GM18951 (cell line): ENCODE results near the gene TEDC1.
"Not testable (repeated sequence)": the region's sequence is repeated elsewhere in the genome, so short reads cannot be mapped to it uniquely, and the experiment has no call there.

ENCODE experiments used
- POLR2A ChIP-seq: IDR thresholded peaks from 4 replicates; pipeline ENCODE4 v1.6.1; 2011; ENCODE audit warnings: mild to moderate bottlenecking; ENCODE audit not compliant: insufficient read length, insufficient read depth; ENCODE audit errors: extremely low read depth
- in situ Hi-C: fragments of 300-500 bp; cut with MboI; formaldehyde crosslinking; loops from one replicate; pipeline ENCODE4 v1.12.0; 2022; ENCODE audit warnings: low sequenced_read_pairs, mixed read lengths, inconsistent platforms; ENCODE audit not compliant: unreplicated experiment

The TEDC1 gene

DNA sequence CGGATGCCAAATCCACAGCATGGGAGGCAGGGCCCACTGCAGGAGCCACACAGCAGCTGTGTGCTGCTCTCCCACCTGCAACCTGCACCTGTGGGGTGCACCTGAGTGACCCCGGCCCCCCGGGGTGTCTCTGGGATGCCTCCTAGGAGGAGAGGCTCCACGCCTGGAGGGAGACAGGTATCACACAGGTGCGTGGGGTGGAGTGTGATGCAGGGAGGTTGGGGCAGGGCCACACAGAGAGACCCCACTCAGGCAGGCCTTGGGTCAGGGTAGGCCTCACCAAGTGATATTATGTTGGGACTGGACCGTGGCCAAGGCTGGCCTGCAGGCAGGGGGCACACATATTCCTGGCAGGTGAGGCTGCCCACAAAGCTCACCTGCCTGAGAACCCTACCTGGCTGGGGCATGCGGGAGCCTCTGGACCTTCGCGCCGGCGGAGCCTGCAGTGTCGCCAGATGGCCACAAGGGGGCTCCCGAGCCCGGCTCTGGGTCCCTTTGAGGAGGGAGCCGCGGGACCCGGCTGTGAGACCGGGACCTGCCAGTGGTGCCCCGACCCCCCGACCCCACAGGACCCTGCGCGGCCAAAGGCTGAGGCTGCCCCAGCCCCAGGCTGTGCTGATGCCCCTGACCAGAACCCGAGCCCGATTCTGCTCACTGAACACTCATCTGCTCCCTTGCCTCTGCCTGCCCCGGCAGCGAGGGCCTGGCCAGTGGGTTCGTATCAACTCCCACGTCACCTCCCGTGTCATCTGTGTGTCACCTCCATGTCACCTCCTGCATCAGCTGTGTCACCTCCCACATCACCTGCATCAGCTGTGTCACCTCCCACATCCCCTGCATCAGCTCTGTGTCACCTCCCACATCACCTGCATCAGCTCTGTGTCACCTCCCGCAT, 46.8 kb downstream of the TEDC1 start:
- in situ Hi-C loops, result no loop called here
- no peak for TF ChIP-seq POLR2A

DNA sequence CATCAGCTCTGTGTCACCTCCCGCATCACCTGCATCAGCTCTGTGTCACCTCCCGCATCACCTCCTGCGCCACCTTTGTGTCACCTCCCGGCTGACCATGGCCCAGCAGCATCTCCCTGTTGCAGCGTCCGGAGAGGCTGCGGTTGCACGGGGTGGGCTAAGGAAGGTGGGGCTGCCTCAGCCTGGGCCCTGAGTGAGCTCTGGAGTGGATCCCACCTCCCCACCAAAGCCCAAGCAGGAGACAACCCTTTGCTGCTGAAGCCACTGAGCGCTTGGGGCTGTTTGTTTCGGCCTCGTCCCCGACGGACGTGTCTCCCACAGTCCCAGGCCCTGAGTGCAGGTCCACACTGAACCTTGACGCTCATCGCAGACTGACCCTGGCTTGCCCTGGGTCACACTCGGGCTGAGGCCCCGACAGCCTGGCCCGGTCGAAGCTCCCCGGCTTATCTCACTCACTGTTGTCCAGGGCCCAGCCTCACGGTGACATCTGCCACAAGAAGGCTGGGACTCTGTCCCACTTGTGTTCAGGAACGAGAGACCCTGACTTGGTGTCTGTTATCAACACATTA, 47.5 kb downstream of the TEDC1 start:
- no peak for TF ChIP-seq POLR2A
- in situ Hi-C loops, result no loop called here

GRCh38 chr14:105540811-105541210, 49.8 kb downstream of the TEDC1 start:
- TF ChIP-seq POLR2A, result no peak

GRCh38 chr14:105541218-105541875, 50.3 kb downstream of the TEDC1 start:
- in situ Hi-C loops, result no loop called here

More at GRCh38 chr14:105540811-105541210, 49.8 kb downstream of the TEDC1 start:
- in situ Hi-C loops, result no loop called here

GRCh38 chr14:105545676-105546075, 54.6 kb downstream of the TEDC1 start:
- in situ Hi-C loops, result not testable (repeated sequence)

More at GRCh38 chr14:105541218-105541875, 50.3 kb downstream of the TEDC1 start:
- no peak for TF ChIP-seq POLR2A

- in situ Hi-C loops, result not testable (repeated sequence)
These were observed 55.4 kb downstream of the TEDC1 start for GRCh38 chr14:105546410-105546809.

DNA sequence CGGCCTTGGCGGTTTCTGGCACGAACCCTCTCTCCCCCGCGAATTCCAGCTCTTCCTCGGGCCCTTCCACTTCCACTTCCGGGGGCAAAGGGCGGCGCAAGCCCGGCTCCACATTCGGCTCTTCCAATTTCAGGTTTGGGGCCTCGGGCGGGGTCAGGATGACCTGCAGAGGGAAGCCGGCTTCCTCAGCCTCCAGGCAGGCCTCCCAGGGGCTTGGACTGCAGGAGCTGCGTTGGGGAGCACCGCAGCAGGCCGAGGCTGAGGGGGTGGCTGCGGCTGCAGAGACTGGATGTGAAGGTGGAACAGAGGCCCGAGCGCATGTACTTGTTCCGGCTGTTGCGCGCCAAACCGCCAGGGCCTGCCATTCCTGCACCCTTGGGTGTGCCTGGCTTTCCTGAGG, 56.0 kb downstream of the TEDC1 start:
- in situ Hi-C loops, result not testable (repeated sequence)

GRCh38 chr14:105547741-105548169, 56.7 kb downstream of the TEDC1 start:
- TF ChIP-seq POLR2A, result no peak
- in situ Hi-C loops, result no loop called here
